ACC112 (cell line): ENCODE data around the gene ZNF160.
"Not testable (repeated sequence)": the region's sequence is repeated elsewhere in the genome, so short reads cannot be mapped to it uniquely, and the experiment has no call there.

Source experiments
- H2AFZ ChIP-seq: fragments of 200-600 bp; sonication (generic); one replicate; pipeline ENCODE4 v1.6.0; 2017; ENCODE audit warnings: antibody characterized with exemption, low read length; ENCODE audit not compliant: unreplicated experiment
- H3K27ac ChIP-seq: fragments of 200-600 bp; sonication (generic); 2 replicates; pipeline ENCODE4 v1.5.1; 2014; ENCODE audit warnings: low read depth, mild to moderate bottlenecking, antibody characterized with exemption, low read length, moderate library complexity
- H3K27me3 ChIP-seq: fragments of 200-600 bp; sonication (generic); 2 replicates; pipeline ENCODE4 v1.6.1; 2014; ENCODE audit warnings: mild to moderate bottlenecking, antibody characterized with exemption, low read length, moderate library complexity, mixed read lengths; ENCODE audit not compliant: insufficient read depth
- H3K36me3 ChIP-seq: fragments of 200-600 bp; sonication (generic); 2 replicates; pipeline ENCODE4 v1.6.1; 2016; ENCODE audit warnings: mild to moderate bottlenecking, antibody characterized with exemption, low read length, moderate library complexity, mixed read lengths; ENCODE audit not compliant: insufficient read depth
- H3K4me1 ChIP-seq: fragments of 200-600 bp; sonication (generic); one replicate; pipeline ENCODE4 v1.6.1; 2016; ENCODE audit warnings: low read length, mixed read lengths; ENCODE audit not compliant: insufficient read depth, unreplicated experiment, control insufficient read depth
- H3K4me3 ChIP-seq: fragments of 200-600 bp; sonication (generic); 2 replicates; pipeline ENCODE4 v1.5.1; 2014; ENCODE audit warnings: mild to moderate bottlenecking, low read depth, low read length
- H3K79me2 ChIP-seq: fragments of 200-600 bp; sonication (generic); one replicate; pipeline ENCODE4 v1.6.0; 2016; ENCODE audit warnings: low read length; ENCODE audit not compliant: control insufficient read depth, unreplicated experiment, insufficient read depth

The ZNF160 gene

DNA sequence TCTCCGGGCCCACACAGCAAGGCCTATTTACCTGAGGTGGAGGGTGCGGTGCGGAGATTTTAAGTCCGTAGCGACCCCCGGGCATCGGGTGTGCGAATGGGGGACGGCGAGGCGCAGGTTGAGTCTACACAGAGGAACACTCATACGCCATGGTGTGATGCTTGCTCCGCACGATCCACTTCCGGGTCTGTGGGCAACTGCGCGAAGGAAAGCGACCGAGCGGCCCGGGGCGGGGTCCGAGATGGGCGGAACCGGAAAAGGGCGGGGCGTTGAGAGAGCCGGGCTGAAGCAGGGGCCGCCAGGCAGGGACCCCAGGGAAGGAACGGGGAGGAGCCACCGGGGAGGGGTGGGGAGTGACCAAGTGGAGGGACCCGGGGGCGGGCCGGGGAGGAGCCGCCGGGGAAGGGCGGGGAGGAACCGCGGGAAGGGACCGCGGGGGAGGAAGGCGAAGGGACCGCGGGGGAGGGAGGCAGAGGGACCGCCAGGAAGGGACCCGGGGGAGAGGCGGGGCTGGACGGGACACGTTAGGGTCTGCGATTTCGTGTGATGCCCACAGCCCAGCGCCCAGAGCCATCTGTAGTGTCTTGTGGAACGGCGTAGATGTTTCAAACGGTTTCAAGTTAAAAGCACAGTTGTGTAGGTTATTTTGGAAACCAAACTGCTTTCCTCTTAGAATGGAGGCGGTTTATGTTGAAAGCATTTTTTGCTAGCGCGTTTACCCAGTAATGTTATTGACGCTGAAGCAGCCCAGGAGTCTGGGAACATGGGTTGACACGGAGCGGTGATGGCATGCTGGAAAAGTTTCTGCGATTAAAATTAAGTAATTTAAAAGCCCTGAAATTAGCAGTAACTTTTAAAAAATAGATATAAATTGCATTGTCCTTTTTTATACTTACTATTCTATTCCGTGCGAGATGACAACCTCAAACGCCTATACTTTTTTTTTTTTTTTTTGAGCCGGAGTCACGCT, at the start of gene ZNF160:
ZNF160 (minus strand) TSS at position 189 of the 970 bp plus-strand sequence. CDS start 17,146 bp downstream, outside the sequence.
- Histone ChIP-seq H3K27ac (peak within 1 kb of the TSS; percentile 82), H3K79me2 (peaks cover 37% of the 10 kb centered on the region), H3K36me3 (peaks cover 4% of the 10 kb centered on the region), H3K4me3 (peak within 1 kb of the TSS; percentile 89), H3K27me3 (no peaks in the 10 kb centered on the region), H3K4me1 (peaks cover 3% of the 10 kb centered on the region), H2AFZ (peak within 1 kb of the TSS; percentile 82)

DNA sequence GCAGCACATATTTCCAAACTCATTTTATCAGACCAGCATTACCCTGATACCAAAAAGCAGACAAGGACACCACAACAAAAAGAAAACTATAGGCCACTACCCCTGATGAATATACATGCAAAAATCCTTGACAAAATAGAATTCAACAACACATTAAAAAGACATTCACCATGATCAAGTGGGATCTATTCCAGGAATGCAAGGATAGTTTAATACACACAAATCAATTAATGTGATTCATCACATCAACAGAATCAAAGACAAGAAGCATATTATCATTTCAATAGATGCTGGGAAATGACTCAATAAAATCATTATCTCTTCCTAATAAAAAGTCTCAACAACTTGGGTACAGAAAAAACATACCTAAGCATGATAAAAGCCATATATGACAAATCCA, 44.4 kb upstream of the ZNF160 start:
- H3K36me3 ChIP-seq, result peaks cover 62% of the 10 kb centered on the region
- peaks cover 6% of the 10 kb centered on the region for H3K79me2 ChIP-seq
- H3K27me3 ChIP-seq, result no peaks in the 10 kb centered on the region
- H3K4me3 ChIP-seq, result no peak overlapping the region
- H3K27ac ChIP-seq, result no peak overlapping the region
- H3K4me1 ChIP-seq, result no peaks in the 10 kb centered on the region
- no peak overlapping the region for H2AFZ ChIP-seq

DNA sequence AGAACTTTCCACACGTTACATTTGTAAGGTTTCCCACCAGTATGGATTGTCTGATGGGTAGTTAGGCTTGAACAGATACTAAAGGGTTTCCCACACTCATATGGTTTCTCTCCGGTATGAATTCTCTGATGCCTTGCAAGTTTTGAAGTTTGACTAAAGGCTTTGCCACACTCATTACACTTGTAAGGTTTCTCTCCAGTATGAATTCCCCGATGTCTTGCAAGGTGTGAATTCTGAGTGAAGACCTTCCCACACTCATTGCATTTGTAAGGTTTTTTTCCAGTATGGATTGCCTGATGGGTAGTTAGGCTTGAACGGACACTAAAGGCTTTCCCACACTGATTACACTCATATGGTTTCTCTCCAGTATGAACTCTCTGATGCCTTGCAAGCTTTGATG, 37.1 kb upstream of the ZNF160 start:
- Histone ChIP-seq H2AFZ (no peak overlapping the region), H3K4me1 (no peaks in the 10 kb centered on the region), H3K4me3 (no peak overlapping the region), H3K27ac (no peak overlapping the region), H3K79me2 (no peaks in the 10 kb centered on the region), H3K27me3 (no peaks in the 10 kb centered on the region), H3K36me3 (peaks cover 40% of the 10 kb centered on the region)

DNA sequence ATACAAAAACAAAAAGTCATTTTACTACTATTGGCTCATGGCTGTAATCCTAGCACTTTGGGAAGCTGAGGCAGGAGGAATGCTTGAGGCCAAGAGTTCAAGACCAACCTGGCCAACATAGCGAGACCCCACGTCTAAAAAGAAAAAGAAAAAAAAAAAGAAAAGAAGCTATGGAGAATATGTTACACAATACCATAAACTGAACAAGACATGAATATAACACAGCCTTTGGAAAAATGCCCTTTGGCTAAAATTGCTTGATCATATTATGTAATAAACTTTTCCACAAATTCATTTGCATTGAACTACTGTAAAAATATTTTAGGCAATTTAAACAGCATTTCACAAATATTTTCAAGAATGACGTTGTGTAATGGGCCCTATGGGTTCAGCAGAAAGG, 33.2 kb upstream of the ZNF160 start:
- no peaks in the 10 kb centered on the region for H3K27me3 ChIP-seq
- H2AFZ ChIP-seq, result no peak overlapping the region
- no peak overlapping the region for H3K4me3 ChIP-seq
- peaks cover 8% of the 10 kb centered on the region for H3K79me2 ChIP-seq
- no peak overlapping the region for H3K27ac ChIP-seq
- peaks cover 6% of the 10 kb centered on the region for H3K4me1 ChIP-seq
- H3K36me3 ChIP-seq, result peaks cover 12% of the 10 kb centered on the region

DNA sequence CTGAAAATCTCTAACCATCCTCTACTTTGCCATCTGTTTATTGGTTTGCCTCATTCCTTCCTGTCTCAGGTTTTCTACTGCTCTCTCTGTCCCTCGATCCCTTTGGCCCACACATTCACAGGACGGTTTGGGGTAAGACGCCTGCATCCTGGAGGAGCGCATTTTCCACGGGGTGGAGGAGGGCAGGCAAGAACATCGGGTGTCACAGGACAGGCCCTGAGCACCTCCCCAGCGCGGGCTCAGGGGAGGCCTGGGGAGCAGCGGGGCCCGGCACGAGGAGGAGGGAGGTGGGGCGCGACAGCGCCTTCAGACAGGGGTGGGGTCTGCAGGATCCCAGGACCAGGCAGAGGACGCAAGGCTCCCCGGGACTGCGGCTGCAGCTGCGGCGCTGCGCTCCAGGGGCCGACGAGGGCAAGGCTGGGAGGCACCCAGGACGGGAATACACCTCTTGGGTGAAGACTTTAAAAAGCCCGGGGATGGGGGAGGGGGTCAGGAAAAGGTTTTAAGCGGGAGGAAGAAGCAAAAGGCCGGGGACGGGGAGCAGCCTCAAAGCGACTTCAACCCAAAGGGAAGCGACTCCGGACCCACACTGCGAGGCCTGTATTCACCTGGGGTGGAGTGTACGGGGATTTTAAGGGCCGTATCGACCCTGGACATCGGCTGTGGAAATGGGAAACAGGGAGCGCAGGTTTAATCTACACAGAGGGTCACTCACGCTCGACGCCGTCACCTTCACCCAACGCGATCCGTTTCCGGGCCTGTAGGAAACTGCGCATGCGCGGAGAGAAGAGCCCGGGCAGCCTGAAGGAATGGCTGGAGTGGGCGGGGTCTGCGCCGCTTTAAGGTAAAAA, 29.1 kb upstream of the ZNF160 start, which contains the start of gene ZNF415:
ZNF415 (minus strand) TSS at position 770 of the 851 bp plus-strand sequence. CDS start 10,234 bp downstream, outside the sequence.
- peak within 1 kb of the TSS; percentile 75 for H2AFZ ChIP-seq
- H3K36me3 ChIP-seq, result no peaks in the 10 kb centered on the region
- H3K4me3 ChIP-seq, result peak within 1 kb of the TSS; percentile 93
- H3K79me2 ChIP-seq, result peaks cover 15% of the 10 kb centered on the region
- peak within 1 kb of the TSS; percentile 38; the same call in 1 of the 2 replicates for H3K27ac ChIP-seq
- no peaks in the 10 kb centered on the region for H3K27me3 ChIP-seq
- H3K4me1 ChIP-seq, result peaks cover 10% of the 10 kb centered on the region

DNA sequence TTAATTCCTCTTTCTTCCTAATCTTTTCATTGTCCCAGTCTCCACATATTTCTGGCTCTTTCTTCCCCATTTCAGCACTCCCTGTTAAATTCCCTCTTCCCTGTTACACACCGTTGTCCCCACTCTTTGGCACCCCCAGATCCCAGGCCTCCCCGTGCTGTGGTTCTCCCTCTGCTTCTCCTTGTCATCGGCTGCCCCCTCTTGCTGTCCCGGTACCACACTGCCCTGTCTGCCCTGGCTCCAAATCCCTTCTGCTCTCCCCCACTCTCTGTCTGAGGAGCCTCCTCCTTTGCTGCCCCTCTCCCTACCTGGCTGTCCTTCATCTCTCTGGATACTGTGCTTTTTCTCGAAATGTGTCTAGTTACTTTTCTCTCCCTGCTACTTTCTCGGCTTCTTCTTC, 28.5 kb upstream of the ZNF160 start:
- peak overlapping the region; percentile 75 for H2AFZ ChIP-seq
- H3K4me3 ChIP-seq, result peak overlapping the region; percentile 93
- peaks cover 15% of the 10 kb centered on the region for H3K79me2 ChIP-seq

DNA sequence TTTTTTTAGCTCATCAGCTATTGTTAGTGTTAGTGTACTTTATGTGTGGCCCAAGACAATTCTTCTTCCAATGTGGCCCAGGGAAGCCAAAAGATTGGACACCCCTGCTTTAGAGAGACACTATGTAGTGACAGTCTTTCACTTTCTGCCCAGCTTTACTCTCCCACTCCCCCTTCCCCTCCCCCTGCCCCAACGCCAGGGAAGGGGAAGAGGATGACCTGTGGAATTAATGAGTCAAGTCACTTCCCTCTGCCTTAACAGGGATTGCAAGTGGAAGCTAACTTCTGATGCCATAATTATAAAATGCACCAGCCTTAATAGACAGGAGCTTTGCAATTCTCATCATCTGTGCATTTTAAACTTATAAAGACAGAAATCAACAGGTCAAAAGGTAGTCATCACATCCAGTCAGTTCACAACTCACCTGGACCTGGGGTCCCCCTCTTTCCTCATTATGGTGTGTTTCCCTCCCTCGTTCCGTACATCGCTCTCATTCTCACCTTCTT, 27.9 kb upstream of the ZNF160 start:
- Histone ChIP-seq H3K27me3 (no peaks in the 10 kb centered on the region), H3K79me2 (peaks cover 15% of the 10 kb centered on the region), H3K27ac (no peak overlapping the region), H3K4me3 (peak overlapping the region; percentile 93; the same call in 1 of the 2 replicates), H2AFZ (no peak overlapping the region), H3K36me3 (no peaks in the 10 kb centered on the region), H3K4me1 (peaks cover 10% of the 10 kb centered on the region)

More for the DNA sequence above, 28.5 kb upstream of the ZNF160 start:
- H3K27ac ChIP-seq, result no peak overlapping the region
- H3K36me3 ChIP-seq, result no peaks in the 10 kb centered on the region
- no peaks in the 10 kb centered on the region for H3K27me3 ChIP-seq
- peaks cover 10% of the 10 kb centered on the region for H3K4me1 ChIP-seq

DNA sequence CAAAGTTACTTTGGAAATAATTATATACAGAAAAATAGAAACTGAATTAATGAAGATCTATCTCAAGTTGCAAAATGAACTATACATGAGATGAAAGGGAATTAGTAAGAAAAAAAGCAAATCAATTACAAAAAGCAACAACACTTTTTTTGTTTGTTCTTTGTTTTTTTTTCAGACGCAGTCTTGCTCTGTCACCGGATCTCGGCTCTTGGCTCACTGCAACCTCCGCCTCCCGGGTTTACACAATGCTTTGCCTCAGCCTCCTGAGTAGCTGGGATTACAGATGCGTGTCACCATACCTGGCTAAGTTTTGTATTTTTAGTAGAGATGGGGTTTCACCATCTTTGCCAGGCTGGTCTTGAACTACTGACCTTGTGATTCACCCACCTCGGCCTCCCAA, 27.3 kb upstream of the ZNF160 start:
- Histone ChIP-seq H3K36me3 (no peaks in the 10 kb centered on the region), H3K4me3 (no peak overlapping the region), H2AFZ (no peak overlapping the region)

DNA sequence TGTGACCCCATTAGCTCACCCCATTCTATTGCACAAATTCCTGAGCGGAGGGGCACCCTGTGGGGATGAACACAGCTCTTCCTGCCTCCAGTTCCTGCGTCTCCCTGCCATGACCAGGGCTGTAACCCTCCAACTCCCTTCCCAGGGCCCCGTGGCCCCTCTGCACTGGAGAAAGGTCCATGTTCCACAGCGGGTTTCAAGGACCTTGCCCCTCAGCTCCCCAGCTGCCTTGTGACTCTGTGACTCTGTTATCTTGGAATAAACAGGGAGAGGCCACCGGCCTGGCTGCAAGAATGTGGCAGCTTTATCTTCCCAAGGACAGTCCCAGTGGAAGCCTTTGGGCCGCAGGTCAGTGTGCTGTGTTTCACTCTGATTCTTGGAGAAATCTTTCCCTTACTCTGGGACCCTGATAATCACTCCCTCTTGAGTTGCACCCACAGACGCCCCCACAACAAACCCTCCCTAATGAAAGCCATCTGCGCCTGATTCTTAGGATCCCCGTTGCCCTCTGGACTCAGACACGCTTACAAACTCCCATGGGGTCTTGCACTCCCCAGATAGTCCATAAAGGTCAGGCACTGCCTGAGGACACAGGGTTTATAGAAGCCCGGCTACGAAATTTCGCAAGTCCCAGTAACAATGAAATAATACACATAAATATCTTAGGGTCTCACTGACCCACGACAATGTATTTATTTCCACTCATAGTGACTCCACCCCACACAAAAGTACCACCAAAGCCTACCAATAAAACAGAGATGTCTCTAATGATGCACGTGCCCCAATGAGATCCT, 23.7 kb upstream of the ZNF160 start:
- not testable (repeated sequence) for H3K27me3 ChIP-seq, H3K27ac ChIP-seq, H3K36me3 ChIP-seq, H3K4me3 ChIP-seq, H2AFZ ChIP-seq, H3K4me1 ChIP-seq
- peaks cover 11% of the 10 kb centered on the region for H3K79me2 ChIP-seq

More for the DNA sequence above, 27.3 kb upstream of the ZNF160 start:
- Histone ChIP-seq H3K79me2 (peaks cover 15% of the 10 kb centered on the region), H3K27me3 (no peaks in the 10 kb centered on the region), H3K27ac (no peak overlapping the region), H3K4me1 (peaks cover 10% of the 10 kb centered on the region)

DNA sequence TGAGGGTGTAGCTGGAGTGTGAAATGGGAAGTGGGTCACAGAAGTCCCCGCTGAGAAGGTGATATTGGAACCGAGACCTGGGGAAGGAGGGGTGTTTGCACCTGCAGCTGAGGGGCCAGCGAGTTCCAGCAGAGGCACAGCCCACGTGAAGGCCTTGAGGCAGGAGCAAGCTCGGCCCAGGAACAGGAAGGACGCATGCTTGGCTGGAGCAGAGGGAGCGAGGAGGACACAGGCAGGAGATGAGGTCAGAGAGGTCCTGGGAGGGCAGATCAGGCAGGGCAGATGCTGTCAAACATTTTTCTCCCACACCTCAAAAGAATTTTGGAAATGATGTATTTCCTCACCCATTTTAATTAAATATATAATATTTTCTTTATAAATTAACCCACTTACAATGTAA, 20.2 kb upstream of the ZNF160 start:
- H2AFZ ChIP-seq, result no peak overlapping the region

More for the DNA sequence above, 20.2 kb upstream of the ZNF160 start:
- no peaks in the 10 kb centered on the region for H3K4me1 ChIP-seq
- H3K27ac ChIP-seq, result no peak overlapping the region
- no peaks in the 10 kb centered on the region for H3K36me3 ChIP-seq
- no peaks in the 10 kb centered on the region for H3K27me3 ChIP-seq
- H3K79me2 ChIP-seq, result no peaks in the 10 kb centered on the region
- H3K4me3 ChIP-seq, result no peak overlapping the region
